Measurements from ENCODE around the gene AEN. TPM values are rescaled to one million over a fixed set of nuclear protein-coding genes. Genes with fewer than 3 reads are reported as not detected.
"Not testable (repeated sequence)": the region's sequence is repeated elsewhere in the genome, so short reads cannot be mapped to it uniquely, and the experiment has no call there.

The AEN gene
- total RNA-seq, 1 donor from 2014 or later, result 34.4 TPM

DNA sequence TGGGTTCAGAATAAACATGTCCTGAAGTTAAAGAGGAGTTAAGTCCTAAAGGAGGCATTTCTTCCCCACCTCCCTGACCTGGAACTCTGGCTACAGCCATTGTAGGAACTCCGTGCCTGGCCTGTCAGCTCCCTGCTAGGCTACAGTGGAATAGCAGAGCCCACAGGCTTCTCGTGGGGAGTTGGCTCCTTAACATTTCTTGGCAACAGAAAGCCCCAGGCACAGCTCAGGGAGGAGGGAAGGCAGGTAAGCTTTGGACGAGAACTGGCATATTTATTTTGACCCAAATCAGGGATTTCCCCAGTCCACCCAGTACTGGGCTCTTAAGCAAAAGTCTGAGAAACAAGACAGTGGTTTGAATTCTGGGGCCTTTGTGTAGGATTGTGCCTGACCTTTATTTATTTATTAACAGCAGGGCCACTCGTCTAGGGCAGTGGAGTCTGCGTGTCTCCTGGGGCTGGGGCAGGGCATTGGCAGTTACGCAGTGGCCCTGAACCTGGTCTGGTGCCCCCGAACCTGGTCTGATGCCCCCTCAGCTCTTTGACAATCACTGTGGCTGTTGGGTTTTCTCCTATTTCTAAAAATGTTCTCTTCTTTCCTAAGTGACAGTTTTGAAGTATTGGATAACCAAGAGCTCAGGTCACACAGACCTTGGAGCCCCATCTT is 9.8 kb downstream of the AEN start:
- DNase-seq (ENCODE audit: low spot score), result no peak

DNA sequence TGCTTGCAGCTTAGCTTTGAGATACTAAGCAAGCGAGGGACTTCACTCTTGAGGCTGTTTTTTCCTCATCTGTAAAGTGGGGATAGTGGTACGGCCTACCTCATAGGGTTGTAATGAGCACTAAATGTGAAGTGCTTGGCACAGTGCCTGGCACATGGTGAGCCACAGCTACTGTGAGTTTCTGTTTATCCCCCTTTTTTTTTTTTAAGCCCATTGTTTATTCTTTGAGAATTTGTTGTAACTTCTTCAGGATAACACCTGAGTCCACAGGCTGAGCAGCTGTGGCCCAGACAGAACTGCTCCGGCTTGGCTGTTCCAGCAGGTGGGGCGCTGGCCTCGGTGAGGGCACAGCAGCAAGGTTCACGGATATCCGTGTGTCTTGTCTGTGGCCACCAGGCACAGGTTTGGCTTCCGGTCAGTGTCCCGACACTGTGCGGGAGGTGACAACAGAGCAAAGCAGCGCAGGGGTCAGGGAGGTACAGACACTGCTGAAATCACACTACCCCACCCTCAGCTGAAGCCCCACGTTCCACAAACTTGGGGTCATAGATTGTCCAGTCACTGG is 10.4 kb downstream of the AEN start:
- no peak for DNase-seq (ENCODE audit: low spot score)

DNA sequence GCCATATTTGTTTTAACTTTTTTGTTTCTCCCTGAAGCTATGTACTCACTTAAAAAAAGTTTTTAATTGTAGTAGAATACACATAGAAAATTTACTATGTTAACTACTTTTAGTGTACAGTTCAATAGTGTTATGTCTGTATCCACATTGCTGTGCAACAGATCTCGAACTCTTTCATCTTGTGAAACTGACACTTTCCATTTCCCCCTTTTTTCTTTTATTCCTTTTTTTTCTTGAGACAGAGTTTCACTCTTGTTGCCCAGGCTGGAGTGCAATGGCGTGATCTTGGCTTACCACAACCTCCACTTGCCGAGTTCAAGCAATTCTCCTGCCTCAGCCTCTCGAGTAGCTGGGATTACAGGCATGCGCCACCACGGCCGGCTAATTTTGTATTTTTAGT is 11.7 kb downstream of the AEN start:
- not testable (repeated sequence) for DNase-seq (ENCODE audit: low spot score)

DNA sequence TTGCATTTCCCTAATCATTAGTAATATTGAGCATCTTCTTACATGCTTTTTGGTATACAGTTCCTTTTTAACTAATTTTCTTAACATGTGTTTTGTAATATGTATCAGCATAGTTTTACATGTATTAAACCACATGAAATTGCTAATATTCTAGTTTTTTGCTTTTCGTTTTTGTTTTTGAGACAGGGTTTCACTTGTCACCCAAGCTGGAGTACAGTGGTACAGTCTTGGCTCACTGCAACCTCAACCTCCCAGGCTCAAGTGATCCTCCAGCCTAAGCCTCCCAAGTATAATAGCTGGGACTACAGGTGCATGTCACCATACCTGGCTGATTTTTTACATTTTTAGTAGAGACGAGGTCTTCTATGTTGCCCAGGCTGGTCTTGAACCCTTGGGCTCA is 13.3 kb downstream of the AEN start:
- no peak for DNase-seq (ENCODE audit: low spot score)

DNA sequence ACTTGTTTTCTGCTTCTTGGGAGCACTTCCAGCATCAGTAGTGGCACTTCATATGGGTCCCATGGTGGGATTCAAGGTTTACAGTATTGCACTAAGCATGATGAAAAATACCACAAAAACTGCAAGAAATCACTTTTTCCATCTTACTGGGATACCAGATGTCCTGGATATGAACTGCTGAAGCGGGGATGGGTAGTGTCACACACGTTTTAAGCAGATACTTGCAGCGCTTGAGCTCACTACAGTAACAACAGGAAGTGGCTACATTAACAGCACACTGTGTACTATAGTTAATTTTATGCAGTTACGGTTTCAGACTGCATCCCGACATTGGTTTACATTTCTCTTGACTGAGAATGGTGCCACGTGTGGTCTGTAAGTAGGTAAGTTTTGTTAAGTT is 14.2 kb downstream of the AEN start:
- no peak for DNase-seq (ENCODE audit: low spot score)

DNA sequence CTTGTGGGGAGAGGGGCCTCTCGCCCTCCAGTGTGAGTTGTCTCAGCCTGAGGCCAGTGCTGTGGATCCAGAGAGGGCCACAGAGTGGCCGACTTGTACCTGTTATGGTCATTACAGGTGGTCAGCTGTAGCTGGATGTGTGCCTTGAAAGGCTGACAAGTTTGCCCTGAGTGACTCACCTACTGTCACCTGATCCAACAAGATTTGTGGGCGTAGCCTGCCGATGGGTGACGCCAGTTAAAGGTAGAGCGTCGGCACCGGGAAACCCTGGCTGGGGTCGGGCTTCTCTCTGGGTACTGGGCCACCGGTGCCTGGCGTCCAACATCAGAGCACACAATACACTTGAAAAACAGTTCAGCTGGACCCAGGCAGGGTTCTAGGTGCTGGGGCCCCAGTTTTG is 14.9 kb downstream of the AEN start:
- DNase-seq (ENCODE audit: low spot score), result peak; percentile 84

DNA sequence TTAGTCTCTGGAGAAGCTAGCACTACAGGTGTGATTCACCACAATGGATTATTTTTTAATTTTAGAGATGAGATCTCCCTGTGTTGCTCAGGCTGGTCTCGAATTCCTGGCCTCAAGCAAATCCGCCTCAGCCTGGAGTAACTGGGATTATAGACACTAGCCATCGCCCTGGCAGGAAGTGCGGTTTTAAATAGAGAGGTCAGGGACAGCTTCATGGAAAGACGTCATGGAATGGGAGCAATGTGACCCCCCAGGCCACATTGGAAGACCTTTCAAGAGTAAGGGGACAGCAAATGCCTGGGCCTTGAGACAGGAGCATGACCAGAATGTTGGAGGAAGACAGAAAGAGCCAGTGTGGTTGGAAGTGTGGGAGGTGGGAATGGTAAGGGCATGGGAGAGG is 15.5 kb downstream of the AEN start:
- no peak for DNase-seq (ENCODE audit: low spot score)

DNA sequence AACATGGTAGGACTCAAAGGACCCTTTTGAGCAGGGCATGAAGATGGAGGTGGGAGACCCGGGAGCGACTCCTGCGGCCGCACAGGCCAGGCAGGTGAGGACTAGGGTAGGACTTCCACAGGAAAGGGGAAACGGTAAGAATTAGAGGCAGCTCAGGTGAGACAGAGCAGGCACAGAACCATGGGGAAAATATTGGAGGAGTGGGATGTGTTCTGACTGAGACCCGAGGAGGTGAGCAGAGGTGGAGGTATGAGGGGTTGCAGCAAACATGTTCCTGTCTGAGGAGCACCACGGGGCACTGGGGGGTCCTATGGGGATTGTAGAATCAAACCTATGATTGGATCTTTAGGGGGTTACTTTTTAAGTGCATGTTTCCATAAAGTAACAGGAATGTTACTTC is 16.3 kb downstream of the AEN start:
- no peak for DNase-seq (ENCODE audit: low spot score)

DNA sequence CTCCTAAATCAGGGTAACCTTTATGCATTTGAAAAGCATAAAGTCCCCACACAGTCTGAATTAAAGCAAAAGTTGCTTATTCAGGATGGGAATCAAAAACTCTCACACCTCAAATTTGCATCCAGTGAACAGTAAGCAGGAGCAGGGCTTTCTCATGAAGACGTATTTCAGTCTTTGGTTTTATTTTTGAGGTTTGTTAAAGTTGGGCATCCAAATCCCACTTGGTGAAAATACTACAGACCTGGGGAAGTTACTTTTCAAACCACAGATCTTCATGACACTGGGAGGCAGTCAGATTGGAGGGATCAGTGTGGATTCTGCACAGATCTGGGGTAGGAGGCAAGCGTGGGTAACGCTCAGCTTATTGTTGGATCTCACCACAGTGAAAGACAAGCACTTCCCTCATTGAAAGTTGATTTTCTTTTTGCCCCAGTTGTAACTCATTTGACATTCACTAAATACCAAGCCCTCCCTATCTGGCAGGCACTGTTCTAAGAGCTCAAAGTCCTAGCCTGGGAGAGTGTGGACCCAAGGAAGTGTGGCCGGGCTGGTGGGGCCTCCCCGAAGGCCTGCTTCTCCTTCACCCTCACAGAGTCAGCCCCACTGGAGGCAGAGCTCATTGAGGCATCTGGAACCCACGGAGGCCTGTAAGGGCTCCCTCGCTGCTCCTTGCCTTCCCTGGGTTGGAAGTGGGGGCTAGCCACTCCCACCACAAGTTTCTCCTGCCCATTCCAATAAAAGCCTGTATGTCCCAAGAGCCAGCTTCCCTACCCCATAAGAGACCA is 16.9 kb downstream of the AEN start:
- DNase-seq (ENCODE audit: low spot score), result no peak

DNA sequence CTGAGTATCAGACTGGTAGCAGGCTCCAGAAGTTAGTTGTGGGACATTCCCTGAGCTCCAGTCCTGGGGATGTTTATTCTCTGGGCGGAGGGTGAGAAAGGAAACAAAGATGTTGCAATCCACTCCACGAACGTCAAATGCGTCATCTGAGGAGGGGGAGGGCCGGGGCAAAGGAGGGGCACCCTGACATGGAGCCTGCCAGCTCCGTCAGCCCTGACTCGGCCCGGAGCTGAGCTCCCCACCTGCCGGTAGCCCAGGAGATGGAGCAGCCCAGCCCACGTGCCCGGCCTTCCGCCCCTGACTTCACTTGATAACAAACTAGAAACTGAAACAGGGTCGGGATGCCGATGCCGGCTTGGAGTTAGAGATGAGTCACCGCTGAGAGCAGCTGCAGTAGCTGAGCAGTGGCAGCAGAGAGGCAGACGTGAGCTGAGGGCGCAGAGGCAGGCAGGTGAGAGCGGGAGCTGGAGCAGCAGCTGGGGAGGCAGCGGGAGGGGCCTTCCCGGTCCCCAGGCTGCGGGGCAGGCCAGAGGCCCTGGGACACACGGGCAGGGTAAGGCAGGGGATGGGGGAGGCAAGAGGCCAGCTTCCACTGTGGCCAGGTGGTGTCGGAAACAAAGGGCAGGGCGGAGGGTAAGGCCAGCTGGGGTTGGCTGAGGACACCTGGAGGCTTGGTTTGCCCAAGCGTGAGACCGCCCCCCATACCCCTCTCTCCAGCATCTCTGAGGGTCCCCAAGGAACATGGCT is 17.7 kb downstream of the AEN start, which contains the start of gene ISG20:
ISG20 (plus strand) TSS at position 391 of the 747 bp plus-strand sequence; CDS start at position 742, 351 bp downstream.
- peak; percentile 98 for DNase-seq (ENCODE audit: low spot score)

DNA sequence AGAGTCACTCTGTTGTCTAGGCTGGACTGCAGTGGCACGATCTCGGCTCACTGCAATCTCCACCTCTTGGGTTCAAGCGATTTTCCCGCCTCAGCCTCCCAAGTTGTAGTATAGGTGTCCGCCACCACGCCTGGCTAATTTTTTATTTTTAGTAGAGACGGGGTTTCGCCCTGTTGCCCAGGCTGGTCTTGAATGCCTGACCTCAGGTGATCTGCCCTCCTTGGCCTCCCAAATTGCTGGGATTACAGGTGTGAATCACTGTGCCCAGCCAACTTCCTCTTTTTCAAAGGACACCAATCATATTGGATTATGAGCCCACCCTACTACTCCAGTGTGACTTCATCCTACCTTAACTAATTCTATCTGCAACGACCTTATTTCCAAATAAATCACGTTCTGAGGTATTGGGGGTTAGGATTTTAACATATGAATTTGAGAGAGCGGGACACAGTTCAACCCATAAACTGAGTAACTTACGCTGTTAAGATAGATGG is 20.9 kb downstream of the AEN start:
- no peak for DNase-seq (ENCODE audit: low spot score)

DNA sequence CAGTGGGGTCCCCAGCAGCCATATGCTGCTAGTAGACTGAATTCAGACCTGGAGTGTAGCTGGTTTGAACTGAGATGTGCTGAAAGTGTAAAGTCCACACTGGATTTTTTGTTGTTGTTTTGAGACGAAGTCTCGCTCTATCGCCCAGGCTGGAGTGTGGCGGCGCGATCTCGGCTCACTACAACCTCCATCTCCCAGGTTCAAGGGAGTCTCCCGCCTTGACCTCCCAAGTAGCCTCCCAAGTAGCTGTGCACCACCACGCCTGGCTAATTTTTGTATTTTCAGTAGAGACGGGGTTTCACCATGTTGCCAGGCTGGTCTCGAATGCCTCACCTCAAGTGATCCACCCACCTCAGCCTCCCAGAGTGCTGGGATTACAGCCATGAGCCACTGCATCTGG is 21.4 kb downstream of the AEN start:
- DNase-seq (ENCODE audit: low spot score), result not testable (repeated sequence)

DNA sequence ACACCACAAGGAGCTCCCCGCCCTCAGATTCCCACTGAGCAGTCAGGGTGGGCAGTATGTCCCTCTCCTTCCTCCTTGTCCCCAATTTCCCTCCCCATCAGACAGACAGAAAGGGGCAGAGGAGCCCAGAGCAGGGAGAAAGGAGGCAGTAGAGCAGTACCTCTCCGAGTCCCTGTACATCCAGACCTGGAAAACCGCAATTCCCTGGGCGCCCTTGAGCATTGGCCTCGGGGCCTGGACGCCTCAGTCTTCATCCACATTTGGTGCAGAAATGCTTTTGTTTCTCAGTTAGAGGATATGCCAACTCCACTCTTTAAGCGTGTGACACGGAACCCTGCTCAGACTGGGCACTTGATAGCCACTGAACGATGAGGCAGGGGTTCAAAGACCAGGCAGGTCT is 23.6 kb downstream of the AEN start:
- no peak for DNase-seq (ENCODE audit: low spot score)

DNA sequence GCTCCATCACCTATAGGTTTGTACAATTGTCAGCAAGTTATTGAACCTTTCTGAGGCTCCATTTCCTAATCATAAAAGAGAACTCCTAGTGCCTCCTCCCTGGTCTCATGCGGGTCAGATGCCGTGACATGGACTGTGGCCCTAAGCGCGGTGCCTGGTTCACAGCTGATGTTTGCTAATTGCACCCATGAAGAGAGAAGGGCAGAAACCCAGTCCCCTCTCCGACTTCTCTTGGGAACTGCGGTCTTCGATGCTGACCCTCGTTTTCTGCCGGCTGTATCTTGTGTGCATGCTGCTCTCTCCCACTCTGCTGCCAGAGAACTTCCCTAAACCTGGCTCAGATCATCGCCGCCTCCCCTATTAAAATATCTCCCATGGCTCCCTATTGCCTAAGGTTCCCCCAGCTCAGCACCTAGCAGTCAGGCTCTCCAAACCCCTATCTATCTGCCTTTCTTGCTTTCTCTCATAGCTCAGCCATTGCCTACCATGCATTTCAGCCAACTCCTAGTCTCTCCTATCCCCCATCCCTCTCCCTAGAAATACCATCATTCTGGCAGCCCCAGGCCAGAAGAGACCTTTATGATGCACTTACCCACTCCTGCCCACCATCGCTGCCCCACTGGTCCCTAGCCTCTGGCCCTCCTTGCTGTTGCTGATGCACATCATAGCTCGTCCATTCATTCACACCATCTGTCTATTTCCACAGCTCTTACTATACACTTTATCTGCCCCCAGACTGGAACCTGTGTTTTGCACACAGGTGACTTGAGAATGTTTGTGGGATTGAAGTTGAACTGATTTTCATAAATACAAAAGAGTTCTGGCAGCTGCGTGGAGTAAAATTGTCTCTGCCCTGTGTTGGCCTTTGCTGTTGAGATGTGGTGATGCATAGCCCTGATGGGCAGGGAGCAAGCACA is 24.3 kb downstream of the AEN start:
- no peak for DNase-seq (ENCODE audit: low spot score)

DNA sequence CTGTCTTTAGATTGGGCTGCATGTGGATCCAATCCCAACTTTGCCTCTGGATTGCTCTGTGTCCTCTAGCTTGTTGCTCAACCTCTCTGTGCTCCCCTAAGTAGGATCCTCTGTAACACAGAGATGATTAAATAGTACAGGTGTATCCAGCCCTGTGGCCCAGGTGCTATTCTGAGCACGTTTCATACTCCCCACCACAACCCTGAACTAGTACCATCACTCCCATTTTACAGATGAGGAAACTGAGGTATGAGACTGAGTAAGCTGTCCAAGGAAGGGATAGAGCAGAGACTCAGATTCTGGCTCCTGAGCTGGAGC is 24.9 kb downstream of the AEN start:
- DNase-seq (ENCODE audit: low spot score), result peak; percentile 3

DNA sequence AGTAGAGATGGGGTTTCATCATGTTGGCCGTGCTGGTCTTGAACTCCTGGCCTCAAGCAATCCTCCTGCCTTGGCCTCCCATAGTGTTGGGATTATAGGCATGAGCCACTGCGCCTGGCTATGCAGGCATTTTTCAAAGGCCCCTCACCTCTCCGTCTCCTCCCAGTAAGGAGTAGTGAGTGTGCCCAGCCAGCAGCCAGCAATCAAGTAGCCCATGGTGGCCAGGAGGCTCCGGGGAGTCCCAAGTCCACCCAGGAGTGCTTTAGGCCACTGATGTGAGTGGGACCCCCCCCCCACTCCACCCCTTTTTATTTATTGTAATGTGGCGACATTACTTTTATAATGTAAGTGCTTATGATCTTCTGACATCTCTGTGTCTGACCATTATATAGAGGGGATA is 25.8 kb downstream of the AEN start:
- peak; percentile 8 for DNase-seq (ENCODE audit: low spot score)

DNA sequence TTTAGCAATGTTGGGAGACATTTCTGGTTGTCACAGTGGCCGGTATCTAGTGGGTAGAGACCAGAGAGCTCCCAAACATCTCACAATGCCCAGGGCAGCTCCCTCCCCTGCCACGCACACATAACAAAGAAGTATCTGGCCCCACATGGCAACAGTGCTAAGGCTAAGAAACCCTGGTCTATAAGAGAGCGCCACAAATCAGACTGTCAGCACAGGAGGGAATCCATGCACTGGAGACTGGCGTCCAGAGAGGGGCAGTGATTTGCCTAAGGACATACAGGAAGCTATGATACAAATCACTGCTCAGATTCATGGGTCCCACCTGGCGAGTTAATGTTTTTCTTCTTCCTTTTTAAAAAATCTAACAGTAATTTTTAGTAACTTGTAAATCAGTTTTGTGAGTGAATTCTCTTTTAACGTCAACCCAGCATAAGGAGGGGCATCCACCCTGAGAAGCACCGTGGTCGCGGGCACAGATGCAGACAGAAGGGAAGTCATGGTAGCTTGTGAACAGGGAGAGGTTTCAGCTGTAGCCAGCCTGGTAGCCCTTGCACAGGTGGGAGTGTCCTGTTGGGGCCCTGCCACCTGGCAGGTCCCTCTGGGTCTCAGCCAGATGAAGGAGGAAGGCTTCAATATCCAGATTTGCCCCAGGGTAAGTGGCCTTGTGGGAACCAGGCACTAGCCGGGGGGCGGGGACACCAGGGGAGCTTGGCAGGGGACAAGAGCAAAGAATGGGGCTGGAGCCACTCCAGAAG is 26.4 kb downstream of the AEN start:
- DNase-seq (ENCODE audit: low spot score), result peak; percentile 89

DNA sequence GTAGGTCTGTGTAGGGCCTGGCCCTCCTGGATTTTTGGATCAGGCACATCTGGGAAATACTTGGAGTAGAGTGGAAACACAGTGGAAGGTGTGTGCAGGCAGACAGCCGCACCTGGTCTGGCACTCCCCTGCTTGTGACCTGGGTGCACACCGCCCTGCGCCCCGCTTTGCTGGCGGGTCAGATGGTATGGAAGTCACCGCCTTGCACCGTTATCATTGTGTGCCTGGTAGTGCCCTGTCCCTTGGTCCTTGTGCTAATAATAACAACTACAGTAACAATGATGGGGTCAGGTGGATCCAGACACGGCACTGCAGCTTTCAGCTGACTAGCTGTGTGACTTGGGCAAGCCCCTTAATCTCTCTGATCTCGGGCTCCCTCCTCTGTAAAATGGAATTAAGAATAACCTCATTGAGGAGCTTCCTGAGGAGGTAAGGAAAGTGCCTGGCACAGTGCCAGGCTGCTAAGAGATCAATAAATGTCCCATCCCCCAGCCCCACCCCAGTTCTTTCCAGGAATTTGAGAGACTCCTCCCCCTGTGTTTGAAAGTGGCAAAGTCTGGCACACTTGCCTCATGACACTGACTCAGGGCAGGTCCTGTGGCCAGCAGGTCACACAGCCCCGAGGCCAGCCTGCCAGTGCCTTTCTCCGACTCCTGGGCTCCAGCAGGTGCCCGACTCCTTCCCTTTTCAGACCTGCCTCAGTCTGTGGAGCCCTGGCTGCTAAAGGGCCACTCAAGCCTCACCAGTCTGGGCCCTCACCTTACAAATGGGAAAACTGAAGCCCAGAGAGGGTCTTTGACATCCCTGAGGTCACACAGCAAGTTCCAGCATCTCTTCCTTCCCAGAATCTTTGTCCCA is 27.4 kb downstream of the AEN start:
- peak; percentile 90 for DNase-seq (ENCODE audit: low spot score)

DNA sequence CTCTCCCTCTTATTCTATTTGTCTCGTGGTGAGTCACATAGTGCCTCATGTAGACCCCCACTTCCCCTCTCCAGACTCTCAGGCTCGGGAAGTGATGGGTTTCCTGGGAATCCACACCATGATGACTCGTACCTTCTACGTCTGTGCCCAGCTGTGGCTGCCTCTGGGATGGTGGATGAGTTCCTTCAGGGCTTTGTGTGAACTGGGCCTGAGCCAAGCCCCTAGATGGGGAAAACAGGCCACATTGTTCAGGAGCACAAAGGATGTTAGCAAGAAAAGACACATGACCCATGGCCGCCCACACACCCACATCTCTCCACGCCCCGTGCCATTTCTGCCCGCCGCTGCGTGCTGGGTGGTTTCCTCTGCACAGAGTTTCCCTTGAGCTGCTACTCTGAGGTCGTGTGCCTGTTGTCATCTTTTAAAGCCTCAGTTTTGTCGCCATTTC is 28.2 kb downstream of the AEN start:
- DNase-seq (ENCODE audit: low spot score), result no peak
